VCaP (cell line): ENCODE measurements around the gene LAMA4.

Experiments used
- H3K27ac ChIP-seq: fragments of 450-650 bp; 2 replicates; pipeline ENCODE4 v1.5.1; 2017
- CTCF ChIP-seq: fragments of 450-650 bp; conservative IDR thresholded peaks from 2 replicates; pipeline ENCODE4 v1.5.1; 2017; ENCODE audit warnings: mild to moderate bottlenecking, moderate library complexity

The LAMA4 gene

DNA sequence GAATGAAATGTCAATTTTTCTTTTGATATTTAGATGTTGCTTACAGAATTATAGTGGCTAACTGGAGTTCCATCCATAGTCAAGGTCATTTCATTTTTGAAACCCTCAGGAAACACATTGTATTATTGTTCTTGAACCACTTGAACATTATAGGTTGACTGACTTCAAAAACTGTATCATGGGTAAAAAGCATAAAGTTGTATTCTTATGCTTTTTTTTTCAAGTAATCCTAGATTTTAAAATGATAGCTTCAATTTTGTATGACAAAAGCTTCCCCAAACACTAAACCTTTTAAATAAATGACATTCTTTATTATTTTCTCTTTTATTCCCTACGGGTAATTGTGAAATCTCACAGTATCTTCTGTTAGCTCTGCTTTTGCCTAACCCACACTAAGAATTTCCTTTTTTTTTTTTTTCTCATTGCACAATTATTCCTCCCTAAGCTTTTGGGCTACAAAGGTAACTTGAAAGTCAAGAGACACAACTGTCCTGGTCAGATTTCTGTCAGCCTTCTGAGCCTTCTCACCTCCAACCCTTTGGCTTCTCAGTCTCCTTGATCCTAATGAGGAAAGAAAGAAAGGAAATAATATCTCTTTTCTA, 36.9 kb upstream of the LAMA4 start:
- no peak for TF ChIP-seq CTCF
- H3K27ac ChIP-seq, result no peak overlapping the region

GRCh38 chr6:112289038-112289566, 34.7 kb upstream of the LAMA4 start:
- H3K27ac ChIP-seq, result no peak overlapping the region
- no peak for TF ChIP-seq CTCF

- TF ChIP-seq CTCF, result no peak
- no peak overlapping the region for H3K27ac ChIP-seq
Observed at GRCh38 chr6:112288475-112288874, 34.1 kb upstream of the LAMA4 start.

DNA sequence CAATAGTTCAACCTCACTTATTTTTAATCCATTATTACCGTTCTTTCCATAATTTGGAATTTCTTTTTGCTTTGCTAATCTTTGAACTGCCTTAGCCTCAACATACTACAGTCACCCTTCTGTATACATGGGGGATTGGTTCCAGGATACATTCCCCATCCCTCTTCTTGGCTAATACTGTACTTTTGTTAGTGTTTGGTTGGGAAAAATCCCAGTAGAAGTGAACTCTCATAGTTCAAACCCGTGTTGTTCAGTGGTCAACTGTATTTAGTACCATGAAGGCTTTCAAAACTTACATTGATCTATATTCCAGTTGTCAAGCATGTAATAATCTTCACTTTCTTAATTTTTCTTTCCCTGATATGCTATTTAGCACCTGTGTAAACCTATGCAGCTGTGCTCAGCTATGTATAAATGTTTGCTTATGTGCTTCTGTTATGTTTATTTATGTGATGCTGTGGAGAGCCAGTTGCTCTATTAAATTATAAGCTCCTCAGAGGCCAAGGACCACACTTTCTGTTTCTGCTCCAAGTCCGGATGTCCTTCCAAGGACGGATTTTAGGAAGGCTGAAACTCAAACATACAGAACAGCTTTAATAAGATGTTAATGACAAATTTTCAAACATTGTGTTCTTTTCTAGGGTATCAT, 33.3 kb upstream of the LAMA4 start:
- no peak for TF ChIP-seq CTCF
- H3K27ac ChIP-seq, result no peak overlapping the region

DNA sequence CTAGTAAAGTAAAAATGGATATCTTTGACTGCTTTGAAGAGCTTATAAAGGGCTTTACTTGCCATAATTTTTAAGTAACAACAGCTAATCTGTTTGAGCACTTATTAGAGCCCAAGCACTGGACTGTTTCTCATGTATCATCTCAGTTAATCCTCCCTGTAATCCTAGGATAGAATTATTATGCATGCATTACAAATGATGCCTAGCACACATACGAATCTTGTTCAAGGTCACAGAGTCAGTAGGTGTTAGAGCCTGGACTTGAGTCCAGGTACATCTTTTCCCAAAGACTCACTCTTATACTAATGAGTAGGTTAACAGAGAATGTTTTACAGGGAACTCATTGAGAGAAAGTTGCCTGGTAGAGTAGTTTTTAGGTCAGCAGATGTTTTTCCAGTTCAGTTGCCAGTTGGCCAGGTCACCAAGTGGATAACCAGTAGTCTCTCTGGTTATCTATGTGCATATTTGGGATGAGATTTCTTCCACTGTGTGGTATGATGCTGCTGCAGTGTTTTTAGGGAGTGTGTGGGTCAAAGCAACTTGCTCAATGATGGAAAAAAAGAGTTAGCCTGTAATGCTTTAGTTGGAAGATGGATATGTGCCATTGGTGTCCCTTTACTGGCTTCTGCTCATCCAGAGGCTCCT, 32.3 kb upstream of the LAMA4 start:
- no peak overlapping the region for H3K27ac ChIP-seq
- no peak for TF ChIP-seq CTCF

- H3K27ac ChIP-seq, result no peak overlapping the region
- no peak for TF ChIP-seq CTCF
Observed at GRCh38 chr6:112286010-112286409, 31.6 kb upstream of the LAMA4 start.

DNA sequence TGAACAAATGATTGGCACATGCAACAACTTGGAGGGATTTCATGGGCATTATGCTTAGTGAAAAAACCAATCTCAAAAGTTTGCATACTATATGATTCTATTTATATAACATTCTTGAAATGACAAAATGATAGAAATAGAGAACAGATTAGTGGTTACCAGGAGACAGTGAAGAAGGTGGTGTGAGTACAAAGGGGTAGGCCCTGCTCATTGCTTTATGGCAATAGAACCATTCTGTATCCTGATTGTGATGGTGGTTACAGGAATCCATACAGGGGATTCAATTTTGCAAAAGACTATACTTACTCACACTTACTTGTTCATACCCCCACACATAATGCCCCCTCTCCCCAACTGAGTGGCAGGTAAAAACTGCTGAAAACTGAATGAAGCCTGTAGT, 30.2 kb upstream of the LAMA4 start:
- H3K27ac ChIP-seq, result no peak overlapping the region
- TF ChIP-seq CTCF, result no peak
